GM19193 (cell line): ENCODE results near the gene MRPS9.

Source experiments
- POLR2A ChIP-seq: IDR thresholded peaks from 4 replicates; pipeline ENCODE4 v1.6.1; 2011; ENCODE audit not compliant: insufficient read depth, insufficient read length; ENCODE audit errors: extremely low read depth

The MRPS9 gene

GRCh38 chr2:105102001-105102400 lies 64.1 kb downstream of the MRPS9 start:
- no peak for TF ChIP-seq POLR2A

DNA sequence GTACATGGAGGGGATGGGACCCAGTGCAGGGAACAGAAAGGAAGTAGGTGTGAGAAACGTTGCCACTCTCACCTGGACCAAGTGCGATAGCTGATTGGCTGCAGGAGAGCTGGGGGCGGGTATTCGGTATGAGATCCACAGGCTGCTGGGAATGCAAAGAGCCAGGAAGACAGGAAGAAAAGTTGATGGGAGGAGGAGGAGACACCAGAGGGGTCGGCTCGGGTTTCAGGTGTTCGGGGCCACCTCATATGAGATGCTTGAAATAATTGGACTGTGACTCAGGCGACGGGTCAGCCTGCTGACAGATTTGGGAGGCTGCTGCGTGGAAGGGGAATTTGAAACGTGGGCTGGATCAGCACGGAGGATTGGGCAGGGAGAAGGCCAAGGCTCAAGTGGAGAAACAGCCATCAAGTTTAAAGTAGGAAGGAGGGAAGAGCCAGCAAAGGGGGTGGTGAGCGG lies 65.1 kb downstream of the MRPS9 start:
- TF ChIP-seq POLR2A, result no peak

GRCh38 chr2:105103481-105103880 lies 65.6 kb downstream of the MRPS9 start:
- TF ChIP-seq POLR2A, result no peak

- TF ChIP-seq POLR2A, result no peak
These were observed 66.4 kb downstream of the MRPS9 start for GRCh38 chr2:105104208-105104731.

DNA sequence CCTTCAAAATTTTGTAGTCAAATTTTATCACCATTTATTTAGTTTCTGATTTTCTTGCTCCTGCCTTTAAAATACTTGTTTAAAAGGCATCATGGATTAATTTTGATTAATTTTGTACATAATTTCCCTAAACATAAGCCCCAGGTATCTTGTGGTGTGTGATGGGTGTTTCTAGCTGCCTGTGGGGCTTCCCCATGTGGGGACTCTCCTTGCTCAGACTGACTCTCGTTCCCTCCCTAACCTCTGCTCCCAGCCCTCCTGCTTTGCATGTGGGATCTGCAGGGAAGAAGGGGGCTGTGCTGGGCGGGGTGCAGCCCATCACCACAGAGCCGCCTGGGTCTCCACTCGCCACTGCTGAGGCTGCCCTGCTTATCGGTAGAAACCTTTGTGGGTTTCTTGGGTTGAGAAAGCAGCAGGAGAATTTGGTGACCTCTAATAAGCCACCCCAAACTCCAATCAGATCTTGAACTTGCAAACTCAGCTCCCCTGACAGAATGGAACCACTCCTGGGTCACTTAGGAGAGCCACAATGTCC lies 72.5 kb downstream of the MRPS9 start:
- TF ChIP-seq POLR2A, result no peak

- TF ChIP-seq POLR2A, result no peak
These were observed 73.7 kb downstream of the MRPS9 start for GRCh38 chr2:105111365-105112150.

GRCh38 chr2:105112345-105112744 lies 74.5 kb downstream of the MRPS9 start:
- TF ChIP-seq POLR2A, result no peak

DNA sequence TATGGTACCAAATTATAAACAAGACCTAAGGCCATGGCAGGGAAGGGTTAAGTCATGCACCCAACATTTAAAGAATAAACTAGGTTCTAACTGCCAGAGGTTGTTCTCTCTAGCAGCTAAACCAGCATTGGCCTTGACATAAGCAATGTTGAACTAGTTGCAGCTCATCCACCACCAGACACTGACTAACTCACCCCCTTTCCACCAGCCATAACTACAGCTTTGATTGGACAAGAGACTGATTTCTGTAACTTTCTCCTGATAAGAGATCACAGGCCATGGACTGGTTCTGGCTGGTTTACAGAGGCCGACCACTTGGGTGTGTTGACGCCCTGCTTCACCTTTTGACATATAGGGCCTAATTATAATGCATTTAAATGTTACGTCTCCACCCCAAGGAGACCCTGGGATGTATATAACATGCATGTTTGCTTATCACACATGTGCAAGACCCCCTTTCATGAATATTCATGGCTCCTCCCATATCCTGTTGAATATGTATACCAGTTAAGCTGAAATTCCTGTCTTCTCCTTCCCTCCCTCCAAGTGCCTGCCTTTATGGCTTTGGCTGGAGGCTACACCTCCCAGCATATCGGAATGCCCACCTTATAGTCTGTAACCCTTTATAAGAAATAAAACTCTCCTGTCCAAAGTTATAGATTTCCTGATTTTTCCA lies 75.9 kb downstream of the MRPS9 start:
- no peak for TF ChIP-seq POLR2A

- no peak for TF ChIP-seq POLR2A
These were observed 76.7 kb downstream of the MRPS9 start for GRCh38 chr2:105114551-105114950.

- TF ChIP-seq POLR2A, result no peak
These were observed 78.5 kb downstream of the MRPS9 start for GRCh38 chr2:105116348-105116747.

GRCh38 chr2:105117565-105117964 lies 79.7 kb downstream of the MRPS9 start:
- TF ChIP-seq POLR2A, result no peak

DNA sequence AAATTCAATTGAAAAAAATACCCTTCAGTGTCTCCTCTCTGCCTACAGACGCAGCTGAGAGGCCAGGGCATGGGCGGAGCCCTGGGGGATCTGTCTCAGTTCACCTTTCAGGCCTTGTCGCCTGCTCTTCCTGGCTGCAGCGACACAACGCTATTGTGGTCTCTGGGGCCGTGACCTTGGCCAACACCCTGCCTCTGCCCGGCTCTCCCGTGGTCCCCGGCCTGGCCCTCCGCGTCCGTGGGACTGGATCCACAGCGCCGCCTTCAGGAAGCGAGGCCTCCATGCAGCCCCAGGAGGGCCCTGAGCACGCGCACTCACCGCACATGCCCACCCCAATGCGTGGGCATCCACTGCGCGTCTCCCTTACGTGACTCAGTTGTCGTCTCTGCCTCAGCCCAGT lies 81.1 kb downstream of the MRPS9 start:
- no peak for TF ChIP-seq POLR2A

DNA sequence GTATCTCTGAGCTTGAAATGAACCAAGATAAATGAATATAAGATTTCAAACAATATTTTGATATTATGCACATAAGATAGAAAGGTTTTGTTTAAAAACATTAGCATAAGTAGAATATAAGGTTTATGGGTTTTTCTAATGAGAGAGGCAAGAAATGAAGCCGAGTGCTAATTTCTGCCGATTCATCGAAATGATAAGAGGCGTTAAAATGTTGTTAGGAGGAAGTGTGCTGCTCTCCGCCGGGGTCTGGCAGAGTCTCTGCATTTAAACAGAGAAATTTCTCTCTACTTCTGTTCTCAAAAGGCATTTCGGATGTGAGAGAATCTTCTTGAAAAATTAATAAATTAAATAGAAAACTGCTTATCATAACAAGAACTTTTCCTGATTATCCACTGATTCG lies 83.6 kb downstream of the MRPS9 start:
- TF ChIP-seq POLR2A, result no peak

- no peak for TF ChIP-seq POLR2A
These were observed 87.6 kb downstream of the MRPS9 start for GRCh38 chr2:105125428-105125827.

DNA sequence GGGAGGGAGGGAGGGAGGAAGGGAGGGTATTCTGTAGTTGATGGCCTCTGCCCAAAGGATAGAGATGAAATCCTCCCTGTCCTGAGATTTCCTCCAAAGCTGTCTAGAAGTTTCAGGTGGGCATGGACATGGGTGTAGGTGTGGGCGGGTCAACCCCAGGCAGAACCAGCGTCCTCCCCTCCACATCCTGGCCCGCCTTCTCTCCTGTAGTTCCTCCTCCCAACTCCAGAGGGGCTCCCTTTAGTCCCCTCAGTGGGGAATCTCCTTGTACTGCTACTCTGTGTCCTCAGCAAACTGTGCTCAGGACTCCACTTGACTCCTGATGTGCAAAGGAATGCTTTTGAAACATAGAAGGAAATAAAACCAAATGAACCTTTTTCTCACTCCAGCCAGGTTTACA lies 88.1 kb downstream of the MRPS9 start:
- no peak for TF ChIP-seq POLR2A

GRCh38 chr2:105126336-105126735 lies 88.5 kb downstream of the MRPS9 start:
- TF ChIP-seq POLR2A, result no peak
